GM19438 (cell line): ENCODE data around the gene KRTAP16-1.
"Not testable (repeated sequence)": the region's sequence is repeated elsewhere in the genome, so short reads cannot be mapped to it uniquely, and the experiment has no call there.

Experiments used
- ATAC-seq: cut with Tn5 transposase; IDR thresholded peaks from one replicate; pipeline ENCODE4 v1.9.1; 2021; ENCODE audit warnings: low read depth; ENCODE audit not compliant: unreplicated experiment

KRTAP16-1 gene, protein sequence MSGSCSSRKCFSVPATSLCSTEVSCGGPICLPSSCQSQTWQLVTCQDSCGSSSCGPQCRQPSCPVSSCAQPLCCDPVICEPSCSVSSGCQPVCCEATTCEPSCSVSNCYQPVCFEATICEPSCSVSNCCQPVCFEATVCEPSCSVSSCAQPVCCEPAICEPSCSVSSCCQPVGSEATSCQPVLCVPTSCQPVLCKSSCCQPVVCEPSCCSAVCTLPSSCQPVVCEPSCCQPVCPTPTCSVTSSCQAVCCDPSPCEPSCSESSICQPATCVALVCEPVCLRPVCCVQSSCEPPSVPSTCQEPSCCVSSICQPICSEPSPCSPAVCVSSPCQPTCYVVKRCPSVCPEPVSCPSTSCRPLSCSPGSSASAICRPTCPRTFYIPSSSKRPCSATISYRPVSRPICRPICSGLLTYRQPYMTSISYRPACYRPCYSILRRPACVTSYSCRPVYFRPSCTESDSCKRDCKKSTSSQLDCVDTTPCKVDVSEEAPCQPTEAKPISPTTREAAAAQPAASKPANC

DNA sequence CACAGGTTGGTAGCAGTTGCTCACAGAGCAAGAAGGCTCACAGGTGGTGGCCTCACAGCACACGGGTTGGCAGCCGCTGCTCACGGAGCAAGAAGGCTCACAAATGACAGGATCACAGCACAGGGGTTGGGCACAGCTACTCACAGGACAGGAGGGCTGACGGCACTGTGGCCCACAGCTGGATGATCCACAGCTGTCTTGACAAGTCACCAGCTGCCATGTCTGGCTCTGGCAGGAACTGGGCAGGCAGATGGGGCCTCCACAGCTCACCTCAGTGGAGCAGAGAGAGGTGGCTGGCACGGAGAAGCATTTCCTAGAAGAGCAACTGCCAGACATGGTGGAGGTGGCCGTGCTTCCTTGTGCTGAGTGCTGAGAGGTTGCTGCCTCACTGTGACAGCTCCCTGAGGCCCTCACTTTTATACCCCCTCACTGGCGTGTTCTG lies at the start of gene KRTAP16-1:
TSS of gene KRTAP16-1 (minus strand) at position 392 of the 442 bp plus-strand sequence. CDS start at position 336, 56 bp downstream.
- no peak for ATAC-seq

DNA sequence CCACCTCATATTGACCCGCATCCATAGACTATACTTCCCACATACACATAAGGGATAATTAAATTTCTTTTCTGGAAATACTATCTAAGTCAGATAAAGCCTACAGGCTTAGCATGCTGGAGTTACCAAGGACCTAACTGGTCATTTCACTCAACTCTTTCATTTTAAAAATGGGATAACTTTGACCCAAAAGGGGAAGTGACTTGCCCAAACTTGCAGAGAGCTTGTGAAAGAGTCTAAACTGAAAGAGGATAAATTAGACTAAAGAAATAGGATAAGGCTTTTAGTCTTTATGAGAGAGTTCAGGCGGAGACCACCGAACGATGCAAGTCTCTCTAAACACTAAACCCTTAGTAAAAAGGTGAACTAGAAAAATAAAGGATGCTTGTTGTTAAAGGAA lies 45.4 kb upstream of the KRTAP16-1 start:
- ATAC-seq: no peak

DNA sequence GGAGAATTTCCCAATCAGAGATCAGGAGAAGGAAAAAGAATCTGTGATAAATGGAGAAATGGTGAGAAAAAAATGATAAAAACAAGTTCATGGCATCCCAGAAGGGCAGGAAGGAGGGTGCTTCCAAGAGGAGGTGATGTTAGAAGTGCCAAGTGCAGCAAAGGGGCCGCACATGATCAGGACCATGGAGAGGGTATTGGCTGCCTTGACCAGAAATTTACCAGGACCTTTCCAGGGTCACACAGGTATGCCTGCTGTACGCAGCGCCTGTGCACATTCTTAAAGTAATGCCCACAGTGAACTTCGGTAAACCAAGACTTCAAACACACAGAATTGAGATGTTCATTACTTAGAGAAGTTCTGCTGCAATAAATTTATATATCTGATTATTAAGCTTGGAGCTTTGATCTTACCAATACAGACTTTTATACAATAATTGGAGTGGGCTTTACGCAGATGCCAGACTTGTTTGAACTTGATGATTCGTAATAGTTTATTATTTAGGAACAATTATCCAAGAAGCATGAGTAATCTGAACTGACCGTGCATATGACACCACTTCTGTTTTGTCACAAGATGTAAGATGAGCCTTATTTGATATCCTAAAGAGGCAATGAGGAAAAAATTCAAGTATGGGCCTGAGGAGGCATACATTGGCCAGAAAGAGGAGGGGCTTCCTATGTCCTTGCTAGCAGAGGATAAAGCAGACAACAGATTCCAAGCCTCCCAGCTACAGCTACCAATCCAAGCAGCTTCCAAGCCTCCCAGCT lies 43.7 kb upstream of the KRTAP16-1 start:
- ATAC-seq: no peak

DNA sequence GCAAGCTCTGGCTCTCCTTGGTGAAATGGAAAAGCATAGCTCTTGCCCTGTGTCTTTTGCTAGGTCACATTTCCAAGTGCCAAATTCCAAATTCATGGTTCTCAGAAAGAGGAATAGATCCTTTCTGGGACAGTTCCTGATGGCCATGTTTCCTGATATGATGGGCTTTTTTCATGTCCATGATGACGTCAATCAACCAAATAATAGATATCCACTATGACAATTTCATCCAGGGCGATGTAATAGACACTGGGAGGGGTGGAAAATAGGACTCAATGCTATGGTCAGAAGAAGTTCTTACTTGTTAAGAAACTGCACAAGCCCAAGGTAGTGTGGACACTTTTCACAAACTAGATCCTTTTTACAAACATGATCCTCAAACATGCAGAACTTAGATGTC lies 42.1 kb upstream of the KRTAP16-1 start:
- ATAC-seq: no peak

DNA sequence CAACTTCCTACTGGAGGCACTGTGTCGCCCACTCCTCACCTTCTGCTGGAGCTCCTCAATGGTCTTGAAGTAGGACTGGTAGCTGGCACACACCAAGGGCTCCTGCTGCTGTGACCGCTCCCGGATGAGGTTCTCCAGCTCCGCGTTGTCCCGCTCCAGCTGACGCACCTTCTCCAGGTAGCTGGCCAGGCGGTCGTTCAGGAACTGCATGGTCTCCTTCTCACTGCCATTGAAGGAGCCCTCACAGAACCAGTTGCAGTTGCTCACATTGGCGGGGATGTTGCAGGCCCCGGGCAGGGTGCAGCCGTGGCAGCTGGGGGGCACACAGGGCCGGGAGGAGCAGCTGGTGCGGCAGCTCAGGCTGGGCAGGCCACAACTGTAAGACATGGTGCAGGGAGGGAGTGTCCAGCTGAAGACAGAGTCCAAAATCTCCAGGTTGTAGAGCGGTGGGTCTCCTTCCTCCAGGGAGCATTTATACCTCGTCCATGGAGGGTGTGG lies 41.3 kb upstream of the KRTAP16-1 start, which contains the start of gene KRT33A:
TSS of gene KRT33A (minus strand) at position 448 of the 498 bp plus-strand sequence. CDS start at position 387, 61 bp downstream.
- not testable (repeated sequence) for ATAC-seq

DNA sequence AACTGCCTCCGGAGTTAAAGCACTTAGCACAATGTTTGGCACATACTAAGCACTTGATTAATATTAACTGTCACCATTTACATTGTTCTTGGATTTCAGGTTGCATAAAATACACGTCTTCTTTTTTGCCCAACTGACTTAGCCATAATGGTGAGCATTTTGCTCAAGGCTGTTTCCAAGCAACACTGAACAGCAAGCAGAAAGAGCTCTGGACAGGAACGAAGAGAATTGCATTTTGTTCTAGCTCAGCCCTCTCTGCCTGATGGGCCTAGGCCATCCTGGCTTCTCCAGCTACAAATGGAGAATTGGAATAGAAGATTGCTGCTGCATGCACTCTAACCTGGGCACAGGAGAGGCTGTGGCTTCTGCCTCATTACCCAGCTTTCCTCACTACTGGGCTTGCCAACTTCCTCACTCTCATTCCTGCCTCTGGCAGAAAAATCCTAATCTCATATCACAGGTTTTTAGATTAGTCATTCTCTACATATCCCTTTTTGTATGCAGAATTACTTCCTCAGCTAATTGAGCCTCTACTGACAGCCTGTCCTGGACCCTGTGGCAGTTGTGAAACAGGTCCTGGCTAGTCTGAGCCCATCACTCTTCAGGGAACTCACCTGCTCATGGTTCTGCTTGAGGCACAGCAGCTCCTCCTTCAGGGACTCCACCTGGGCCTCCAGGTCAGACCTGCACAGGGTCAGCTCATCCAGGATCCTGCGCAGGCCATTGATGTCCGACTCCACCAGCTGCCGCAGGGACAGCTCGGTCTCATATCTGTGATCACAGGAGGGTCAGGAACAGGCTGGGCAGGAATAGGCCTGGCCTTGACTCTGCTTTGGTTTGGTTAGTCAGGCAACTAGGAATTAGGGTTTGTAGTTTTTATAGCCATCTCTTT lies 39.0 kb upstream of the KRTAP16-1 start:
- ATAC-seq: no peak

DNA sequence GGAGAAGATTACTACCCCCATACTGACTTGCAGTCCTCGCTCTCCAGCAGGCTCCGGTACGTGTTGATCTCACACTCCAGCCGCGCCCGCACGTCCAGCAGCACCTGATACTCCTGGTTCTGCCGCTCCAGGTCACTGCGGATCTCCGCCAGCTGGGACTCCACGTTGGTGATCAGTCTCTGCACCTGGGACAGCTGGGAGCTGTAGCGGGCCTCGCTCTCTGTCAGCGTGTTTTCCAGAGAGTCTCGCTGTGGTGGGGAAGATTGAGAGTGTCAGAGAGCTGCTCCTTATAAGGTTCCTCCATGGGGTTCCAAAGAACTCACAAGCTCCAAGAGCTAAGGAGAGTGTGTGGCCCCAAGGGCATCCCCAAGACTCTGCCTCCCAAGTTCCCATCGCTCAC lies 37.3 kb upstream of the KRTAP16-1 start:
- not testable (repeated sequence) for ATAC-seq

DNA sequence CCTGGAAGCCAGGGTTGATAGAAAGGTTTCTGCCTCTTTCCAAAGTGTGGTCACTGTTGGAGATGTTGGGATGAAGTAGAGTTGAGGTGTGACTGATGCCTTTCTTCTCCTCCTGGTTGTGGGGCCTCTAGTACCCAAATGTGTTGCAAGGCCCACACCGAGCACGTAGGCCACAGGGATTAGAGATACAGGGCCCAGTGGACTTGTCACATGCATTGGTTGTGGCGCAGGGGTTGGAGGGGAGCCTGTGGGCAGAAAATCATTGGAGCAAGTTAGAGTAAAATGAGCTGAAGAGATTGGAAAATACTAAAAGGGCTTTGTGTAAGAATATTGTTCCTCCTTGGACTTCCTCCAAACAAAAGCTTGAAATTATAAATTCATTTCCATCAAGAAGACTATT lies 36.9 kb upstream of the KRTAP16-1 start:
- no peak for ATAC-seq

DNA sequence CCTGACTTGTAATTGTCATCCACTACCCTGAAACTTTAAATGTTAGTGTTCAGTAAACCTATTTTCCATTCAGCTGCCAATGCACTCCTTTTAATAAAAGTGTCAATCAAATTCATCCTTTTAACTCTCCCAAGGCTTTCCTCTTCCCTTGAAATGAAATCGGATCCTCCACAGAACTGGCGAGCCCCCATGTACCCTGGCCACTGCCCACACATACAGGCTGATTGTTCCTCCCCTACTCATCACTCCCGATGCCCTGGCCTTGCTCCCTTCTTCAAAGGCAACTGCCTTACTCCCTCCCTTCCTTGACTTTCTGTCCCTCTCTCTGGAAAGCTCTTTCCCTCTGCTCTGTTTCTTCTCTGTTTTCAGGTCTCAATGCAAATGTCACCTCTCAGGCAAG lies 33.9 kb upstream of the KRTAP16-1 start:
- no peak for ATAC-seq

DNA sequence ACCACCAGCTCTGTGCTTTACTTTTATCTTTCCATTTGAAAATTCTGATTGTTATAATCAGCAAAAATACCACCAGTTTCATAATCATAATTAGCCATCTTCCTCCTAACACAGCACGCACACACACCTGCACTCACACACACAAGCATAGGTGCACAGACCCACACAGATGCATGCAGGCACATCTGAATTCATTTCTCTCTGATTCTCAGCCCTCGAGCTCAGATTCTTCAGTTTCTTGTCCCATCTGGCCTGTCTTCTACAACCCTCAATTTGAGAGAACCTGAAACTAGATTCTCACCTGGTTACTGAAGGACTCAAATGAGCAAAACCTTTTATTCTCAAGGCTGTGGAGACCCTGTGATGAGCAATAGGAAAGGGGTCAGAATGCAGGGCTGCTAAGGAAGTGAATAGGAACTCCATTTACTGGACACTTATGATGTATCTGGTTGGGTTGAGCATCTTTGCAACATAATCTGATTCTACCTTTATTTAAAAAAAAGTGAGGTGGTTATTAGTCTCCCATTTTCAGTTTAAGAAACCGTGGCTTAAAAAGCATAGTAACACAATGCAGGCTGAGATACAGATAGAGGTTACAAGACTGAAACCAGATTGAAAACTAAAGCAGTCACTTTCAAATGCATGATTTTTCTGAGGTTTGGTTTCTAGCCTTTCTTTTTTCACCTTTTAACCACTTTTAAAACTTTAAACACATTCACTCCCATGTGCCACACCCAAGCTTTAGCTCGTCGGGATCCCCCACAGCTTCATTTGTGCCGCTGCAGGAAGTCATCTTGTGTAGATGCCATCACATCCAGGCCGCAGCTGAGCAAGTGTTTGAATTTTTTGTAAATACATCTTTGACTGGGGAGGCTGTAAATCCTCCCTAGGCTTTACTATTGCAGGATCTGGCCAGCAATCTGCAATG lies 32.1 kb upstream of the KRTAP16-1 start:
- ATAC-seq: no peak

DNA sequence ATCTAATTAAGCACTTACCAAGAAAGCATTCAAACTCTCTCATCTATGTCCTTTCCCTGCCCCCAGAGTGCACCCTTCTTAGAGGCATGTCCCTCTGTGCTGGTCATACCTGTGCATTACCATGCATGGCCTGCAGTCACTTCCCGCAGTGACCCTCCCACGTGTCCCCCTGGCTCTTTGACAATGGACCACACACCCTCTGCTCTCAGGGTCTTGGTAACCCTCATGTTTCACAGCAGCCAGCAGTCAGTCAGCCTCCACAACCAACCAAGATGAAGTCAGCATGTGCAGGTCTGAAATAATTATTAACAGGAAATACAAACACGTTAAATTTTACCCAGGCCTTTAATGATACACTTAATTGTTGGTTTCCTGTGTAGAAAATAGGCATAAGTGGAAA lies 31.4 kb upstream of the KRTAP16-1 start:
- ATAC-seq: no peak

DNA sequence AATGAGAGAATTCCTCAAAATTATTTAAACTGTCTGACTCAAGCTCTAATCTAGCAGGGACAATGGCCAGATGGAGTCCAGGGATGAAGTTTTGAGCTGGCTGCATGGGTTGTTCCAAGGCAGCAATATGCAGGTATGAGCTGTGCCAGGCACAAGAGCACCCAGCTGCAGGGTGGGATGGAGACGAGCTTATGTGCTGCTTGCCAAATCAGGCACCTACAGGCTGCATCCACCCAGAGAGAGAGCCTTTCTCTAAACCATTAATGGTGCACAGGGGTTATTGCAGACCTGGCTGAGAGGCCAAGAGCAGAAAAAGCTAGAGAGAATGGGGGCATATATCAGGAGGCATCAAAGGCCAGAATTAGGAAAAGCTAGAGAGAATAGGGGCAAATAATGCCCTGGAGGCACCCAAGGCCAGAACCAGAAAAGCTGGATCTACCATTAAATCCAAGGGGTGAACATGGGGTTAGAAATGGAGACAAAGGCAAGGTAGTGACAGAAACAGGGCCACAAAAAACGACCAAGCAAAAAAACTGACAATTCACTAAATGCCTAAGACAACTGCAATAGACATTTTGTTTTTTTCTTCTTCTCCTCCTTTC lies 30.6 kb upstream of the KRTAP16-1 start:
- ATAC-seq: no peak

DNA sequence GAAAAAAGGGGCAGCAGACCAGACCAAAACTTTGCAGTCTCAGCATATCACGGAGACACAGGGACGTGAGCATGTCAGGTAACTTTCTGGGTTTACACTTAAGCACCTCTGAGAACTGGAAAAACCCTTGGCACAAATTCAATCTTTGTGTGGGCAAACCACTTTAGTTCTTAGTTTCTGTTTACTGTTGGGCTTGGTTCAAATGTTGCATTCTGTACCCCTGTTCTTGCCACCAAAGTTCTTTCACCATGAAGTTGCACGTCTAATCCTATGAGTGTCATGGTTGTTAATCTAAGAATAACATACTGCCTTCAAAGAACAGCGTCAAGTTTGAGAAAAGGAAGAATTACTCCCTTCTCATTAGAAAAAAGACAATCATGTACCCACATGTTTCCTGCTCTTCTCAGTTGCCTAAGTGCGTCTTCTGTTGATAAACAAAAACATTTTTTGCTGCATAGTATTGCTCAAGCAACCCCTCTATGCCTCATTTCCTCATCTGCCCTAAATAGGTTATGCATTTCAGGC lies 29.9 kb upstream of the KRTAP16-1 start:
- ATAC-seq: no peak

DNA sequence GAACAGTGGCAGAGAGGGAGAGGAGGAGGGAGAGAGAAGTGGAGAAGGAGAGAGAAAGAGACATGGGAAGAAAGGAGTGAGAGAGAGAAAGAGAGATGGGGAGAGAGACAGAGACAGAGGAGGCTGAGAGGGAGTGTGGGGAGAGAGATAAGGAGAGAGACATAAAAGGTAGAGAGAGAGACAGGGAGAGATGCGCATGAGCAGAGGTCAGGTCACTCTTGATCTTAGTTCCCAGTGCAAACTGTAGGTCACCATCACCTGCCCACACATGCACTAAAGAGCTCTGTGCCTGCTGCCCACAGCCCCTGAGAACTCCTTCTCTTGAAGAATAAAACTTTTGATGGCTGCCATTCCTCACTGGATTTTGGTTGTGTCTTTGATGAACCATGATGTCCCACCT lies 26.6 kb upstream of the KRTAP16-1 start:
- ATAC-seq: no peak

DNA sequence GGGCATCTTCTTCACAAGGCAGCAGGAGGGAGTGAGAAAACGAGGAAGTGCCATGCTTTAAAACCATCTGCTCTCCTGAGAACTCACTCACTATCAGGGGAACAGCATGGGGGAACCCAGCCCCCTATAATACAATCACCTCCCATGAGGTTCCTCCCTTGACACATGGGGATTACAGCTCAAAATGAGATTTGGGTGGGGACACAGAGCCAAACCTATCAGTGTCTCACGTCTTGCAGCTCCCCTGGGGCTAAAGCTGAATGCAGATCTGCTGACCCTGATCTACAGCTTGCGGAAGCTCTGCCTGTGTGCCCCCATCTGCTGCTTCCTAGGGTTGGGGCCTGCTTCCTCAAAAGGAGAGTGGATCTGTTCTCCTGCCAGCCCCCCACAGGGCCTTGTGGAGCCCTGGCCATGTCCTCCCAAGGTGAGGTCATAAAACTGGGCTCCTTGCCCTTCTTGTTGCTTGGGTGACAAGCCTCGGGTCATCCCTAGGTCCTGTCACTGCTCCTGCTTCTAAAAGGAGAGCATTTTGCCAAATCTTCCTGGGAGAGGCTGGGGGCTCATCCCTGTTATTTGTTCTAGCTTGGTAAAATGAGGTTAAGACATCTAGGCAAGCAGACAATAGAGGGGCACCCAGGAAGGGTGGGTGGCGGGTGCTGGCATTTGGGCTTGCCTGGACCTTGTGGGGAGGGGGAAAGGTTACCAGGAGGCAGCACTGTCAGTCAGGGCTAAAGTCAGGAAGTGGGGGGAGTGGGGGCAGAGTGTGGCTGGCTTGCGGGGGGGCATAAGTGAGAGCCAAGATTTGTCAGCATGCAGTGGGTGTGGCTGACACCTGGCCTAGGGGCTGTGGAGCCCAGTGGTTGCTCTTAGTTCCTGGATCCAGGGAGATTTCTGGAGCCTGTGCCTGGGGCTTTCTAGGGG lies 25.5 kb upstream of the KRTAP16-1 start:
- no peak for ATAC-seq

DNA sequence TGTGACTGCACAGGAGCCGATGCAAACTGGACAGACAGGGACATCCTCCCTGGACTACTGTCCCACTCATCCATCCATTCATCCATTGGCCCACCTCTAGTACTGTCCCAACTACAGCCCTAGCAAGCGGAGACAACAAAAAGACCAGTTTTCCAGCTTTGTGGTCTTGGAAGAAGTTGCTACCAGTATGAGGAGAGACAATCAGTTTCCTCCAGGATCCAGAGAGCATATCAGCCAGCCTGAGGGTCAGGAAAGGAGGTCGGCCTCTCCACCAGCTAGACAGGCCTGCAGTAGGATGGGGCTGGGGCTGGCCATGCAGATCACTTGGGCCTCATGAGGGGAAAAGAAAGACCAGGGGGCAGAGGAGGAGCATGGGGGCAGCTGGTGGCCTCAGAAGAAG lies 24.7 kb upstream of the KRTAP16-1 start:
- ATAC-seq: no peak

DNA sequence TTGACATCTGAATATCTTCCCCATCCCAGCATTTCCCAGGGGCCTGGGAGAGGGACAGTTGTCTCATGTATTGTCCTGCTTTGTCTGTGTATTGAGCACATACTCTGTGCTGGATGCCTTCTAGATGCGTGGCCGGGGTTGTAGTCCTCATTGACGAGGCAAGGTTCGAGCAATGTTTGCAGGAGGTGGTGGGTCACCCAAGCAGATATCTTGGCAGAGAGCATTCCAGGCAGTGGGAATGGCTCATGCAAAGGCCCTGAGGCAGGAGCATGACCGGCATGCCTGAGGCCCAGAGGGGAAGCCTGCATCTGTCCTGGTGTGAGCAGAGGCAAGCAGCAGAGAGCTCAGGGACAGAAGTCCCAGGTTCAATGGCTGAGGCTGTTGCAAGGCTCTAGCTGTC lies 24.0 kb upstream of the KRTAP16-1 start:
- no peak for ATAC-seq
